Hematopoietic multipotent progenitor cell treated with erythropoietin and hydrocortisone succinate and interleukin-3 and kit ligand, for 15 days (in vitro differentiated cells): Measurements from ENCODE around the gene METTL5.
A peak's percentile ranks its signal among the peaks of the same experiment; 100 is the strongest.
"Not testable (repeated sequence)": the region's sequence is repeated elsewhere in the genome, so short reads cannot be mapped to it uniquely, and the experiment has no call there.

ENCODE experiments used
- DNase-seq: peaks from one replicate; pipeline ENCODE4 v3.0.0-alpha.2; 2015; ENCODE audit warnings: low spot score

The METTL5 gene

DNA sequence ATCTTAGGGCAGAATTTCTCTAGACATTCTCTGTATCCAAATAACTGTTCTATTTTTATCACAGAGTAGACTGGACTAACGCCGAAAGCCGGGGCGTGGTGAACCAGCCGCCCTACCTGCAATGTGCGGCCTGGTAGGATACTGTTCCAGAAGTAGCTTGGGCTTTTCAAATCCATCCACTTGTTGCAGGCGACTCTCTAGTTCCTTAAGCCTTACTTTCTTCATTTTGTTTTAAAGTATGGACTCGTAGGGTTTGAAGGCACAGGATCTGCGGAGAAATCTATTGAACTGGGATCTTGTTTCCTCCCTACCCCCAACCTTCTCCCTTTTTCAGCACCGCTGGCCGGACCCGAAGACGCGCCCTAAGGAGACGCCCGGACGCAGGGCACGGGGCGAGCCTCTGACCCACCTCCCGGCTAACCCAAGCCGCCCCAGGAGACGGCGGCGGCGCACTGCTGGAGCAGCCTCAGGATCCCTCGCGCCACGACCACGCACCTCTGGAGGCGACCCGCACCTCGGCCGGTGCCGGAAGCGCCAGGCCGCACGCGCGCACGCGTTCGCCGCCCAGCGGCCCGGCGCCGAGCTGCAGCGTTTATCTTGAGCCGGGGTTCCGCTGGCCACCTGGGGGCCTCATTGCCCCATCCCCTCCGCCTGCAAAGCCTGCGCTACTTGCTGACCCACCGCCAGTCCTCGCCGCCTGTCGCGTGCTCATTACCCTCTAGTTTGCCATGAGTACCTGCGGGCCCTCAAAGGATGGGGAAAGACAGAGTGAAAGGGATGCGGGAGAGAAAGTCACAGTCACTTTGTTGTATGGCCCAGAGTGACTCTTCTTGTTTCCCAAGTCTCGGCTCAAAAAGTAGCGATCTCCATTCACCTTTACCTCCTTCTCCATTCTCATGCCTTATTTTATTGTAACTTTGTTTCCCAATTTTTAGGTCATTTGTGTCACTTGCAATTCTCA, at the start of gene METTL5:
Gene METTL5 (minus strand): TSS at position 533 of the 961 bp plus-strand sequence. CDS start 308 bp downstream, at position 225.
- peak; percentile 81 for DNase-seq

DNA sequence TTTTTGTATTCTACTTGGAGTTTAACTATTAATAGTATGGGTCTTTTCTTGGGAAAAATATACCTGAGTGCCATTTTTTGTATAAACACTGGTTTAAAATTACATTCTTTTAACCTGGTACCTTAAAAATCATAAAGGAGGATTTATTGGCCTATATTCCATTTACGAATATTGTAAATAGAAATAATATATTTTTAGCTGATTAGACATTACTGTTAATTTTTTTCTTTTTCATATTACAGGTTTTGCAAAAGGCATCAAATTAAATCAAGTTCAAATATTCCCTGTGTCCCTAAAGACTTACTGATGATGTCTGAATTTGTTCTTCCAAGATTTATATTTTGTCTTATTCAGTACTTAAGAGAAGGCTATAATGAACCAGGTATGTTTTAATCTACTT, 47.3 kb upstream of the METTL5 start:
- no peak for DNase-seq

DNA sequence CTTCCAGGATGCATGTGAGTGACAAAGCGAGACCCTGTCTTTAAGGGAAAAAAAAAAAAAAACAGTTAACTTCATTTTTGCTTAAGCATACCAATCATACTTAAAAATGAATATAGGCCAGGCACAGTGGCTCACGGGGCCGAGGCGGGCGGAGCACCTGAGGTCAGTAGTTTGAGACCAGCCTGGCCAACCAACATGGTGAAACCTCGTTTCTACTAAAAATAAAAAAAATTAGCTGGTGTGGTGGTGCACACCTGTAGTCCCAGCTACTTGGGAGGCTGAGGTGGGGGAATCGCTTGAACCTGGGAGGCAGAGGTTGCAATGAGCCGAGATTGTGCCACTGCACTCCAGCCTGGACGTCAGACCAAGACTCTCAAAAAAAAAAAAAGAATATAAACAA, 46.7 kb upstream of the METTL5 start:
- DNase-seq, result not testable (repeated sequence)

DNA sequence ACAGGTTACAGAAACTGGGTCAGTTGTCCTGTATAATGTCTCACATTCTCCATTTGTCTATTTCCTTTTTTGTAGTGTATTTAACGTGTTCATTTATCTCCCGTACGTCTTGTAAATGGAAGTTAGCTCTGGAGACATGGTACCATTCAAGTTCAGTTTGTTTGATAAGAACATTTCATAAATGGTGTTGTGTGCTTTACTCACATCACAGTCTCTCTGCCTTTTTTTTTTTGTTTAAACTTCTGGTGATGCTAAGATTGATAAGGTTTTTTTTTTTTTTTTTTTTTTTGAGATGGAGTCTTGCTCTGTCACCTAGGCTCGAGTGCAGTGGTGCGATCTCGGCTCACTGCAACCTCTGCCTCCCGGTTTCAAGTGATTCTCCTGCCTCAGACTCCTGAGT, 44.2 kb upstream of the METTL5 start:
- no peak for DNase-seq

DNA sequence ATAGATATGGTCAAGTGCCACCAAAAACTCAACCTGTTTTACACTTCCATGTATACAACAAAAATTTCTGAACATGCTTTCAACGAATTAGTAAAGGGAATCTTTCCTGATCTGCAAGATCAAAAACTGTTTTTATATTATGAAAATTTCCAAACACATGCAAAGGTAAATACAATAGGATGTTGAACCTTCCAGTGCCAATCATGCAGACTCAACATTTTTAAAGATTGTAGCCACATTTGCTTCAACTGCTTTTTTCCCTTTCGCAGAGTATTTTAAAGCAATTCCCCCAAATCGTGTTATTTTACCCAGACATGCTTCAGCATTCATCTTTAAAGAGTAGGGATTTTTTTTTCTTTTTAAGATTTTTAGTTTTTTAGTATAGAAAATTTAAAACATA, 42.9 kb upstream of the METTL5 start:
- DNase-seq, result no peak

DNA sequence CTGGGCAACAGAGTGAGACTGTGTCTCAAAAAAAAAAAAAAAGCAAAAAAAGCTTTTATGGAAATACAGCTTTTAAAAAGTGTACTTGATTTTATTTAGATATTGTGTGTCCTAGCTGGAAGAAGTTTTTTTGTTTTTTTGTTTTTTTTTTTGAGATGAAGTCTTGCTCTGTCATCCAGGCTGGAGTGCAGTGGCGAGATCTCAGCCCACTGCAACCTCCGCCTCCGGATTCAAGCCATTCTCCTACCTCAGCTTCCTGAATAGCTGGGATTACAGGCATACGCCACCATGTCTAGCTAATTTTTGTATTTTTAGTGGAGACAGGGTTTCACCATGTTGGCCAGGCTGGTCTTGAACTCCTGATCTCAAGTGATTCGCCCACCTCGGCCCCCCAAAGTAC, 41.5 kb upstream of the METTL5 start:
- not testable (repeated sequence) for DNase-seq

- no peak for DNase-seq
Measured at GRCh38 chr2:169865492-169865891, 40.8 kb upstream of the METTL5 start.

DNA sequence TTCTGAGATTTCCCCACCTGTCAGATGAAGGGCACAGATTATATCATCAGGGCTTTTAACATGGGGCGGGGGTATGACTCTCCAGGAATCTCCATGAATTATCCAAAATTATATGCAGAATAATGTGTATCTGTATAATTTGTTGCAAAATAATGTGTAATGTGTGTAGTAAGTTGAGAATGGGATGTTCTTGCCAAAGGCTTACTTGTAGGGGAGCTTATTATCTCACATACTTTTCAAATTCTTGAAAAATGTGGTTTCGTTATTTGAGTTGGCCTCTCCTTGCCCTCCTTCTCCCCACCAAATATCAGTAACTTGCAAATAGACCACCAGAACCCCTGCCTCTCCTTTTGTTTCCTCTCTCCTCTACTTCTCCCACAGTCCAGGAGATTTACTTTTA, 38.1 kb upstream of the METTL5 start:
- no peak for DNase-seq

GRCh38 chr2:169860149-169860548, 35.4 kb upstream of the METTL5 start:
- no peak for DNase-seq

DNA sequence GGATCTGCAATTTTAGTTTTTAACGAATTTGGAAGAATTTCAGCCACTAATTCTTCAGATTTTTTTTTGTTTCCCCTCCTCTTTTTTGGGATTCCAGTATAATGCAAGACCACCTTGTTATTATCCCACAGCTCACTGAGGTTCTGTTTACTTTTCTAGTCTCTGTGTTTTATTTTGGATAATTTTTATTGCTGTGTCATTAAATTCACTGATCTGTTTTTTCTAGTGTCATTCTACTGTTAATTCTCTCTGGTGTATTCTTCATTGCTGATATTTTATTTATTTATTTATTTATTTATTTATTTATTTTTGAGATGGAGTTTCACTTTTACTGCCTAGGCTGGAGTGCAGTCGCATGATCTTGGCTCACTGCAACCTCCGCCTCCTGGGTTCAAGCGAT, 34.7 kb upstream of the METTL5 start:
- DNase-seq, result no peak

GRCh38 chr2:169855281-169856258, 30.9 kb upstream of the METTL5 start:
- DNase-seq, result not testable (repeated sequence)

DNA sequence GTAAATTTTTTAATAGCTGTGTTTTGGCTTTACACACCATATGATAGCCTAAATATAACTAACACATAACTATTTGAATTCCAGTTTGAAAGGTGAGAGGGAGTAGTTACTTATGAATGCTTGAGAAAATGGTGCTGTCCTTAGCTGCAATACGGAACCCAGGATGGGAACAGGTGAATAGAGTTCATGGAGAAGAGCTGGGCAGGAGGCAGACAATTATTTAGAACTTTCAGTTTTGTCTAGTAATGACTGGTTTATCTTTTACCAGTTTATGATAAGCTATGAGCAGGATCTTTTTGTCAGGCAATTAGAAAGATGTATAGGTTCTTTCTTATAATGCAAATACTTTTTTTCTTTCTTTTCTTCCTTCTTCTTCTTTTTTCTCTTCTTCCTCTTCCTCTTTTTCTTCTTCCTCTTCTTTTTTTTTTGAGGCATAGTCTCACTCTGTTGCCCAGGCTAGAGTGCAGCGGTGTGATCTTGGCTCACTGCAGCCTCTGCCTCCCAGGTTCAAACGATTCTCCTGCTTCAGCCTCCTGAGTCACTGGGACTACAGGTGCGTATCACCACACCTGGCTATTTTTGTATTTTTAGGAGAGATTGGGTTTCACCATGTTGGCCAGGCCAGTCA, 28.4 kb upstream of the METTL5 start:
- no peak for DNase-seq

DNA sequence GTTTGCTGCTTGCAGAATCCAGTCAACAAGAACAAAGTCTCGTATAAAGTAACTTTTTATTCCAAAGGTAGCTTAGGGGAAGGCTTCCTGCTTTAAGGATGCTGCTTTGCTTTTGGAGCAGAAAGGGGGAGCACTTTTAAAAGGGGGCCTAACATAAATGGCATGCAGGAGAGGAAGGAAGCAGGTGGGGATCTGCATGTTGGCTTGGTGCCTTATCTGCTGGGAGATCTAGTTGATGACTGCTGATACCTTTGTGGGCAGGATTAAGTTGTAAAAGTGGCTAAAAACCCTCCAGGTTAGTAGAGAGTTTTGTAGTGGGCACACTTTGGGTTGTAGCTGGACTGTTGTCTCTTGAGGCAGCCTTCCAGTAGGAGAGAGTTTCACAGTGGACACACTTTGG, 25.0 kb upstream of the METTL5 start:
- no peak for DNase-seq

- DNase-seq, result not testable (repeated sequence)
Measured at GRCh38 chr2:169848959-169849693, 24.4 kb upstream of the METTL5 start.

GRCh38 chr2:169845016-169845415, 20.3 kb upstream of the METTL5 start:
- no peak for DNase-seq

DNA sequence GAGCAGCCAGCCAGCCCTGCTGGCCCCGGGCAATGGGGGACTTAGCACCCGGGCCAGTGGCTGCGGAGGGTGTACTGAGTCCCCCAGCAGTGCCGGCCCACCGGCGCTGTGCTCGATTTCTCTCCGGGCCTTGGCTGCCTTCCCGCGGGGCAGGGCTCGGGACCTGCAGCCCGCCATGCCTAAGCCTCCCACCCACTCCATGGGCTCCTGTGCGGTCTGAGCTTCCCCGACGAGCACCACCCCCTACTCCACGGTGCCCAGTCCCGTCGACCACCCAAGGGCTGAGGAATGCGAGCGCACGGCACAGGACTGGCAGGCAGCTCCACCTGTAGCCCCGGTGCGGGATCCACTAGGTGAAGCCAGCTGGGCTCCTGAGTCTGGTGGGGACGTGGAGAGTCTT, 16.9 kb upstream of the METTL5 start:
- not testable (repeated sequence) for DNase-seq

- no peak for DNase-seq
Measured at GRCh38 chr2:169840747-169841142, 16.0 kb upstream of the METTL5 start.

- DNase-seq, result peak; percentile 75
Measured at GRCh38 chr2:169839954-169840746, 15.4 kb upstream of the METTL5 start.

DNA sequence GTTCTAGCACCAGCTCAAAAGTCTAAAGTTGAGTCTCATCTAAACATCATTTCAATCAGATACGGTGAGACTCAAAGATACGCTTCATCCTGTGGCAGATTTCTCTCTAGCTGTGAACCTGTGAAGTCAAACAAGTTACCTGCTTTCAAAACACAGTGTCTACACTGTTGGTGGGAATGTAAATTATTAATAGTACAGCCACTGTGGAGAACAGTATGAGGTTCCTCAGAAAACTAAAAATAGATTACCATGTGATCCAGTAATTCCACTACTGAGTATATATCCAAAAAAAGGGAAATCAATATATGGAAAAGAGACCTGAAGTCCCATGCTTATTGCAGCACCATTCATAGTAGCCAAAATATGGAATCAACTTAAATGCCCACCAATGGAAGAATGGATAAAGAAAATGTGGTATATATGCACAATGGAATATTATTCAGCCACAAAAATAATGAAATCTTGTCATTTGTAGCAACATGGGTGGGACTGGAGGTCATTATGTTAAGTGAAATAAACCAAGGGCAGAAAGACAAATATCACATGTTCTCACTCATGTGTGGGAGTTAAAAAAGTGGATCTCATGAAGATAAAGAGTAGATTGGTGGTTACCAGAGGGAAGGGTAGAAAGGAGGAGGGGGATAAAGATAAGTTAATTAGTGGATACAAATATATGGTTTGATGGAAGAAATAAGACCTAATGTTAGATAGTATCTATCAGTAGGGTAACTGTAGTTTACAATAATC, 14.2 kb upstream of the METTL5 start:
- DNase-seq, result no peak

- DNase-seq, result no peak
Measured at GRCh38 chr2:169834401-169834800, 9.7 kb upstream of the METTL5 start.
